ENCODE results near the gene CERS3. TPM values are rescaled to one million over a fixed set of nuclear protein-coding genes. Genes with fewer than 3 reads are reported as not detected.
A peak's percentile ranks its signal among the peaks of the same experiment; 100 is the strongest.

The CERS3 gene
- total and polyA plus RNA-seq, 9 donors = 0.02 to 0.48 (median 0.15) TPM; not detected in 4

GRCh38 chr15:100350434-100351226 is 178.1 kb downstream of the CERS3 start:
- TF ChIP-seq EP300 (IDR thresholded peaks at IDR 0.05) (no peak), CTCF (IDR thresholded peaks at IDR 0.05) (no peak), POLR2A (IDR thresholded peaks at IDR 0.05) (no peak)
- intact Hi-C loops (cut with DNase I) = loop anchor here in 1 of 4 donors (5.0 kb wide), 1 partner anchor 222 kb away; no protein-coding TSS in a partner anchor
- no peaks in the 10 kb centered on the region for H3K9me3 ChIP-seq
- peak overlapping the region; percentile 74 to 91 for H3K27ac ChIP-seq
- DNase-seq = peak in 3 of 5 donors; percentile 28 to 80 (median 40)
- H3K36me3 ChIP-seq = no peaks in the 10 kb centered on the region
- H3K4me1 ChIP-seq (ENCODE audit: insufficient read depth) = no peaks in the 10 kb centered on the region
- 17 to 21% (median 20%) methylated on average over 19 of the region's 19 CpGs for WGBS, 3 donors
- no peaks in the 10 kb centered on the region for H3K27me3 ChIP-seq
- peak overlapping the region; percentile 74 for H3K4me3 ChIP-seq

Small RNA genes within 50 kb of the gene (small RNA-seq; reads per million reads assigned to genes)
- gene RNU6-181P = not detected
- gene RNU6-322P = not detected

Other genes with a start within 250 kb of the CERS3 start
- gene ADAMTS17, start 187.0 kb downstream of the CERS3 start, total RNA-seq = 10 to 100 TPM in 1 of 7 donors, 1 to 10 TPM in 6; 3.0 to 11.3 (median 7.9) TPM
- 1 to 10 TPM; 1.3 to 2.2 TPM for gene ADAMTS17, start 187.0 kb downstream of the CERS3 start, polyA plus RNA-seq
- 10 to 100 TPM; 16.4 to 35.9 (median 20.7) TPM for gene LINS1, start 73.2 kb upstream of the CERS3 start, total RNA-seq
- 10 to 100 TPM in 1 of 2 donors, 1 to 10 TPM in 1; 9.9 to 11.2 TPM for gene LINS1, start 73.2 kb upstream of the CERS3 start, polyA plus RNA-seq
- 10 to 100 TPM in 5 of 7 donors, 1 to 10 TPM in 2; 6.7 to 13.1 (median 11.2) TPM for gene ASB7, start 73.6 kb upstream of the CERS3 start, total RNA-seq
- gene ASB7, start 73.6 kb upstream of the CERS3 start, polyA plus RNA-seq = 1 to 10 TPM; 5.1 to 7.8 TPM